GM21619 (cell line): Measurements from ENCODE around the gene TMEM151A.
"Not testable (repeated sequence)": the region's sequence is repeated elsewhere in the genome, so short reads cannot be mapped to it uniquely, and the experiment has no call there.

ENCODE experiments used
- ATAC-seq: cut with Tn5 transposase; IDR thresholded peaks from one replicate; pipeline ENCODE4 v1.9.1; 2021; ENCODE audit not compliant: unreplicated experiment

TMEM151A gene

DNA sequence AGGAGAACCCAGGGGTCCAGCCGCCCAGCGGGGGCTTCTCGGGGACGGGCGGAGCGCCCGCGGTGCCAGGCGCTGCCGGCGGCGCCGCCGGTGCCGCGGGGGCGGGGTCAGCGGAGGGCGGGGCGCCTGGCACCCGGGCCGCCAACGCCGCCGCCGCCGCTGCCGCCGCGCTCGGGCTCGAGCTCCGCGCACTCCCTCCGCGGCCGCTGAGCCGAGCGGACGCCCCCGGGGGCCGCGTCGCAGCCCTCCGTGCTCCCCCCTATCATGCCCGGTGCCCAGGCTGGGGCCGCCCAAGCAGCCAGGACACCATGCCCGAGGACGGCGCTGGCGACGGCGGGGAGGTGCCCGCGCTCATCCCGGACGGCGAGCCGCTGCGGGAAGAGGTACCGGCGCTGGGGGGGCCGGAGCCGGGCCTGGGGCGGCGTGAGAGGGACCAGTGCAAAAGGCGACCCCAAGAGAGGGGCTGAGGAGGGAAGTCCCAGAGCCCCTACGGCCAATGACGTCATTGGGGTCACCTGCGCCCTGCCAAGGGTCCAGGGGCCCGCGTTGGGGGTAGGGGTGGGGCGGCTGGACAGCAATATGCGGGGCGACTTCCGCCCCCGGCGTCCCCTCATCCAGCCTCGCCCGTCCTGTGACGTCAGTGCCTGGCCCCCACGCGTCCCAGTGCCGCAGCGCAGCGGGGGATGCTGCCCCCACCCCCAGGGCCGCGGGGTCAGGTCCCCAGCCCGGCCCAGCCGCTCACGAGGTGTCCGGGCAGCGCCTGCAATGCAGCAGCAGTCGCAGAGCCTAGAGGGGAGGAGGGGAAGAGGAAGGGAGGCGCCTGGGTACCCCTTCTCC, at the start of gene TMEM151A:
TMEM151A (plus strand) TSS at position 189 of the 837 bp plus-strand sequence; CDS start at position 309, 120 bp downstream.
- ATAC-seq, result no peak

- ATAC-seq, result no peak
Observed at GRCh38 chr11:66242095-66242765, 49.5 kb upstream of the TMEM151A start.

GRCh38 chr11:66243782-66244535, 47.7 kb upstream of the TMEM151A start:
- ATAC-seq, result no peak

- ATAC-seq, result no peak
Observed at GRCh38 chr11:66247295-66247694, 44.4 kb upstream of the TMEM151A start.

- no peak for ATAC-seq
Observed at GRCh38 chr11:66247801-66248200, 43.9 kb upstream of the TMEM151A start.

DNA sequence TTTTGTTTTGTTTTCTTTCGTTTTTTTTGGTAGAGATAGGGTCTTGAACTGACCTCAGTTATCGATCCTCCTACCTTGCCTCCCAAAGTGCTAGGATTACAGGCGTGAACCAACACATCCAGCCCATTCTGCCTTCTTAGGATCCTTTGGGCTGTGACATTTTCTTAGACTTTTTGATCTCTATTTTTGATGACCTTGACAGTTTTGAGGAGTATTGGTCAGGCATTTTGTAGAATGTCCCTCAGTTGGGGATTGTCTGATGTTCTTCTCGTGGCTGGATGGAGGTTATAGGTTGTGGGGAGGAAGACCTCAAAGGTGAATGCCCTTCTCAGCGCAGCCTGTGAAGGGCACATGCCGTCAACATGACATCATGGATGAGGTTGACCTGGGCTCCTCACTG, 42.8 kb upstream of the TMEM151A start:
- no peak for ATAC-seq

GRCh38 chr11:66251809-66252208, 39.9 kb upstream of the TMEM151A start:
- no peak for ATAC-seq

GRCh38 chr11:66253081-66253480, 38.6 kb upstream of the TMEM151A start:
- not testable (repeated sequence) for ATAC-seq

DNA sequence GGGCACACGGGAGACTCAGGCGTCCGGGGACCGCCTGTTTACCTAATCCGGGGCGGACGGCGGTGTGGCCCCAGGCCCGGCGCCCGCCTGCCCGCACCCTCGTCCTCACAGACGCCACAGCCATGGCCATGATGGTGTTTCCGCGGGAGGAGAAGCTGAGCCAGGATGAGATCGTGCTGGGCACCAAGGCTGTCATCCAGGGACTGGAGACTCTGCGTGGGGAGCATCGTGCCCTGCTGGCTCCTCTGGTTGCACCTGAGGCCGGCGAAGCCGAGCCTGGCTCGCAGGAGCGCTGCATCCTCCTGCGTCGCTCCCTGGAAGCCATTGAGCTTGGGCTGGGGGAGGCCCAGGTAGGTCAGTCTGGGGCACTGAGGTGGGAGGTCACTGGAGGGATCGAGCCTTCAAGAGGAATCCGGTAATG, 33.2 kb upstream of the TMEM151A start:
- ATAC-seq, result no peak

DNA sequence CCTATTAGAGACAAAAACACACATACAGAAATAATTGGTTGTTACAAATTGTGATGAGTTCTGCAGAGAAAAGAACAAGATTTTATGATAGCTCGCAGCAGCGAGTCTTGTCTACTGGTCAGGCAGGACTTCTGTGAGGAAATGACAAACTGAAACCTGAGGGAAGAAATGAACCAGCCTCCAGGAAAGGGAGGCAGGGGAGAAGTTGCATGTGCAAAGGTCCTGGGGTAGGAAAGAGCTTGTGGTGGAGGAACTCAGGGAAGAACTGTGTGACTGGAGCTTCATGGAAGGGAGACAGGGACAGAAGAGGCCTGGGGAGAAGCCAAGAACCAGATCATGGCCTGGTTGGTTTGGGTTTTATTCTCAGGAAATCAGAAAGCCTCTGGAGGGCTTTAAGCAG, 32.5 kb upstream of the TMEM151A start:
- no peak for ATAC-seq

DNA sequence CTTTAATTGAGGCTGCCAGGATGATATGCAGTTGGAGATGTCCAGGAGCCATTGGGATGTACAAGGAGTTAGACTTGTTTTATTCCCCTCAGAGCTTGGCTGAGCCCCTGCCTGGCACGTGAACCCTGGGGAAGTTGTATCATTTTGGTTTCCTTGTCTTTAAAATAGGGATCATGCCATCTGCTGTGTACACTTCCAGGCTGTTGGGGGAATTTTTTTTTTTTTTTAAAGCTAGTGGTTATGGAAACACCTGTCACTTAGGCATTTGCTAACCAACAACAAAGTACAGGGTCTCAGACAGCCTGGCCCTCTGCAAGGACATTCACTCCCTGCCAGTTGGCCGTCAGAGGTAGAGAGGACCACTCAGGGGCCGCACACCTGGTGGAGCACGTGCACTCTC, 31.7 kb upstream of the TMEM151A start:
- ATAC-seq, result no peak

- no peak for ATAC-seq
Observed at GRCh38 chr11:66261578-66261977, 30.1 kb upstream of the TMEM151A start.

- no peak for ATAC-seq
Observed at GRCh38 chr11:66262191-66262590, 29.5 kb upstream of the TMEM151A start.

GRCh38 chr11:66262696-66263095, 29.0 kb upstream of the TMEM151A start:
- no peak for ATAC-seq

DNA sequence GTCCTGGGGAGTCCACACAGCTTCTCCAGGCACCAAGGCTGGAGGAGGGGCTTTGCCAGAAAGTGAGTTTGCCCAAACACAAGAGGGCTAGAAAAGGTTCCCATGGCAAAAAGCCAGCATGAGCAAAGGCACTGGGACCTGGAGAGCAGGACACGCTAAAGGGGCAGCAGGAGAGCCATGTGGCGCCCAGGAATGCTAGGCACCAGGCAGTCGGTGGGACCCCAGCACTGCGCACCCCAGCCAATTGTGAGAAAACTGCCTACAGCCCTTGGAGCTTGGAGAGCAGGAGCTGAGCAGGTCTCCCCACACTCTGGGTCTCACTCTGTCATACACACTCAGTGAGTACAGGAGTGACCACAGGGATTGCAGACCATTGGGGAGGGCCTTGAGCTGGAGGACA, 28.5 kb upstream of the TMEM151A start:
- ATAC-seq, result no peak

- no peak for ATAC-seq
Observed at GRCh38 chr11:66263785-66264184, 27.9 kb upstream of the TMEM151A start.

DNA sequence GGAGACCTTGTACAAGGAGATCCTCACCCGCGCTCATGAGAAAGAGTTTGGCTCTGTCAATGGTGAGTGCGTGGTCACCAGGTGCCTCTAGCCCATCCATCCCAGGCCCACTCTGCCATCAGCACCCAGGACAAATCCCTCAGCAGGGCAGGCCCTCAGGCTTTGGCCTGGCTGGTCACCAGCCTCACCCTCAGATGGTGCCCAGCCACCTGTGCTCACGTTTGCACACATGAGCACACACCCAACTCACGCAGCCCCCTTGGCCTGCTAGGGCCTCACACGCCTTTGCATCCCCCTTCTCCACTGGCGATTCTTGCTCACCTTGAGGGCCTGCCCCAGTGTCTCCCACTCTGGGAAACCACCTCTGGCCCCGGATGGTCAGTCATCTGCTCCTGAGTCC, 27.3 kb upstream of the TMEM151A start:
- no peak for ATAC-seq

GRCh38 chr11:66264914-66265313, 26.8 kb upstream of the TMEM151A start:
- ATAC-seq, result no peak

- ATAC-seq, result no peak
Observed at GRCh38 chr11:66265531-66266377, 25.9 kb upstream of the TMEM151A start.

- ATAC-seq, result no peak
Observed at GRCh38 chr11:66266378-66267038, 25.2 kb upstream of the TMEM151A start.
